Measurements from ENCODE around the gene RECQL5. TPM values are rescaled to one million over a fixed set of nuclear protein-coding genes. Genes with fewer than 3 reads are reported as not detected.

Gene RECQL5
- total RNA-seq, 2 experiments from 2014 or later, result 90.0 to 139 TPM

DNA sequence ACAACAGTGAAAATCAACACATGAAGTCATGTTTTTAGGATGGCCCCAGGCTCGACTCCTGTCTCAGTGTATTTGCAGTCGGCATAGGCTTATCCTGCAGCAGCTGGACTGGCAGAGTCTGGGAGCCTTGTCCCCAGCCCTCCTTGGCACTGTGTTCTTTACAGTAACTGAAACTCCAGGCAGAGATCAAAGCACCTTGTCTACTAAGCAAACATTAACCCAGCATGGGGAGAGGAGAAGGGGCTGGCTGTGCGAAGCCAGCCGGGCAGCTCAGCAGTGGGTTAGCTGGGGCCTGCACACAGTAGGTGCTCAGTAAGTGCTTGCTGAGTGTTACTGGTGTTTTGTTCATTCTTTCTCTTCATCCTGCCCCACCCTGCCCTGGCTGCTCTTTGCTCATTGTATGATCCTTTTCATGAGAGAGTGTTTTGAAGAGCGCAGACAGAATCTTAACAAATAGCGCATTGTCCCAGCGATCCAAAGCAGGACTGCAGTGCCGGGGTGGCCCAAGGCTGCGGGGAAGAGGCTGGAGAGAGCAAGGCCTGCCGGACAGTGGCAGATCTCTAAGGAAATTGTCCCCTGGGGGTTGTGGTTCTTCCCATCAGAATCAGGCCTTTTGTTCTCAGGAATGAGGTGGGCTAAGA, 30.8 kb upstream of the RECQL5 start:
- H3K79me2 ChIP-seq (ENCODE audit: insufficient read depth, low read depth, low read length), result no peaks in the 10 kb centered on the region
- BruUV-seq (replicated peaks), result no TSS peak
- ChIA-PET POLR2A (no interaction called here), CTCF (ENCODE audit: unreplicated experiment) (interaction anchor here (0.9 kb wide), 1 partner anchor 8 kb away, joined by 3 read pairs; no protein-coding TSS in a partner anchor)
- TF ChIP-seq CTCF (conservative IDR thresholded peaks at IDR 0.05; ENCODE audit: low read length), result no peak
- no peak overlapping the region for H2AFZ ChIP-seq (ENCODE audit: low read length)
- H3K4me2 ChIP-seq (ENCODE audit: low read length), result no peak overlapping the region
- no peak overlapping the region for H3K27ac ChIP-seq (ENCODE audit: low read depth, low read length, poor library complexity, severe bottlenecking)
- DNase-seq (ENCODE audit: low spot score), result no peak
- no peaks in the 10 kb centered on the region for H3K9me3 ChIP-seq (ENCODE audit: low read length)
- intact Hi-C loops (cut with micrococcal nuclease; ENCODE audit: unreplicated experiment), result no loop called here
- no peaks in the 10 kb centered on the region for H3K9me2 ChIP-seq (ENCODE audit: insufficient read depth, low read length)
- peaks cover 99% of the 10 kb centered on the region for H3K36me3 ChIP-seq (ENCODE audit: insufficient read depth, low read length)
- no peak overlapping the region for H3K4me3 ChIP-seq (ENCODE audit: low read depth, low read length, poor library complexity, severe bottlenecking)
- no peaks in the 10 kb centered on the region for H4K20me1 ChIP-seq (ENCODE audit: insufficient read depth, low read length)
- no peaks in the 10 kb centered on the region for H3K4me1 ChIP-seq (ENCODE audit: insufficient read depth, low read length, poor library complexity, severe bottlenecking)

GRCh38 chr17:75695830-75696271, 28.9 kb upstream of the RECQL5 start:
- ChIA-PET CTCF (ENCODE audit: unreplicated experiment) (no interaction called here), POLR2A (no interaction called here)
- no peak for TF ChIP-seq CTCF (conservative IDR thresholded peaks at IDR 0.05; ENCODE audit: low read length)
- no peak for TF ChIP-seq EZH2phosphoT487 (IDR thresholded peaks at IDR 0.05; ENCODE audit: borderline replicate concordance, low read depth, low read length)
- H3K9me2 ChIP-seq (ENCODE audit: insufficient read depth, low read length), result no peaks in the 10 kb centered on the region
- H4K20me1 ChIP-seq (ENCODE audit: insufficient read depth, low read length), result no peaks in the 10 kb centered on the region
- peaks cover 99% of the 10 kb centered on the region for H3K36me3 ChIP-seq (ENCODE audit: insufficient read depth, low read length)
- H3K27ac ChIP-seq (ENCODE audit: low read depth, low read length, poor library complexity, severe bottlenecking), result no peak overlapping the region
- H3K9me3 ChIP-seq (ENCODE audit: low read length), result no peaks in the 10 kb centered on the region
- no TSS peak for BruUV-seq (replicated peaks)
- H3K79me2 ChIP-seq (ENCODE audit: insufficient read depth, low read depth, low read length), result peaks cover 18% of the 10 kb centered on the region
- H3K4me1 ChIP-seq (ENCODE audit: insufficient read depth, low read length, poor library complexity, severe bottlenecking), result peaks cover 9% of the 10 kb centered on the region
- no peak overlapping the region for H3K4me3 ChIP-seq (ENCODE audit: low read depth, low read length, poor library complexity, severe bottlenecking)
- H3K4me2 ChIP-seq (ENCODE audit: low read length), result no peak overlapping the region
- DNase-seq (ENCODE audit: low spot score), result no peak
- intact Hi-C loops (cut with micrococcal nuclease; ENCODE audit: unreplicated experiment), result no loop called here
- H2AFZ ChIP-seq (ENCODE audit: low read length), result no peak overlapping the region

- H2AFZ ChIP-seq (ENCODE audit: low read length), result no peak overlapping the region
- H3K9me2 ChIP-seq (ENCODE audit: insufficient read depth, low read length), result no peaks in the 10 kb centered on the region
- no peak for TF ChIP-seq EZH2phosphoT487 (IDR thresholded peaks at IDR 0.05; ENCODE audit: borderline replicate concordance, low read depth, low read length)
- TF ChIP-seq CTCF (conservative IDR thresholded peaks at IDR 0.05; ENCODE audit: low read length), result no peak
- H3K4me2 ChIP-seq (ENCODE audit: low read length), result no peak overlapping the region
- H3K27ac ChIP-seq (ENCODE audit: low read depth, low read length, poor library complexity, severe bottlenecking), result no peak overlapping the region
- H3K79me2 ChIP-seq (ENCODE audit: insufficient read depth, low read depth, low read length), result peaks cover 24% of the 10 kb centered on the region
- H4K20me1 ChIP-seq (ENCODE audit: insufficient read depth, low read length), result no peaks in the 10 kb centered on the region
- peaks cover 15% of the 10 kb centered on the region for H3K4me1 ChIP-seq (ENCODE audit: insufficient read depth, low read length, poor library complexity, severe bottlenecking)
- no peak overlapping the region for H3K4me3 ChIP-seq (ENCODE audit: low read depth, low read length, poor library complexity, severe bottlenecking)
- CTCF ChIA-PET (ENCODE audit: unreplicated experiment), result no interaction called here
- H3K9me3 ChIP-seq (ENCODE audit: low read length), result no peaks in the 10 kb centered on the region
- POLR2A ChIA-PET, result interaction anchor here (0.6 to 0.8 kb wide), 3 partner anchors 12 to 86 kb away, joined by 3 to 6 read pairs (median 3); no protein-coding TSS in a partner anchor
- intact Hi-C loops (cut with micrococcal nuclease; ENCODE audit: unreplicated experiment), result no loop called here
- DNase-seq (ENCODE audit: low spot score), result no peak
- BruUV-seq (replicated peaks), result no TSS peak
- H3K36me3 ChIP-seq (ENCODE audit: insufficient read depth, low read length), result peaks cover 99% of the 10 kb centered on the region
Observed at GRCh38 chr17:75695141-75695829, 28.3 kb upstream of the RECQL5 start.
